ENCODE results near the gene FILIP1L. TPM values are rescaled to one million over a fixed set of nuclear protein-coding genes. Genes with fewer than 3 reads are reported as not detected.

FILIP1L gene
- total RNA-seq, 1 donor from 2014 or later: 19.4 TPM

- no peak overlapping the region for H3K4me3 Mint-ChIP-seq (ENCODE audit: low read depth)
- H3K4me1 Mint-ChIP-seq (ENCODE audit: low read depth): peaks cover 59% of the 10 kb centered on the region
- no peaks in the 10 kb centered on the region for H3K27me3 Mint-ChIP-seq
- no peak for TF ChIP-seq CTCF (IDR thresholded peaks at IDR 0.05; ENCODE audit: unreplicated experiment)
- H3K36me3 Mint-ChIP-seq (ENCODE audit: insufficient read depth): peaks cover 2% of the 10 kb centered on the region
- peaks cover 2% of the 10 kb centered on the region for H3K9me3 Mint-ChIP-seq (ENCODE audit: low read depth)
- no peak for DNase-seq (ENCODE audit: low spot score, unreplicated experiment)
- H3K27ac Mint-ChIP-seq: peak overlapping the region; percentile 94
These were observed 8.2 kb downstream of the FILIP1L start for GRCh38 chr3:100106094-100106493.

GRCh38 chr3:100105501-100105900 lies 8.8 kb downstream of the FILIP1L start:
- no peak overlapping the region for H3K4me3 Mint-ChIP-seq (ENCODE audit: low read depth)
- no peak for TF ChIP-seq CTCF (IDR thresholded peaks at IDR 0.05; ENCODE audit: unreplicated experiment)
- peaks cover 63% of the 10 kb centered on the region for H3K4me1 Mint-ChIP-seq (ENCODE audit: low read depth)
- peaks cover 4% of the 10 kb centered on the region for H3K9me3 Mint-ChIP-seq (ENCODE audit: low read depth)
- H3K36me3 Mint-ChIP-seq (ENCODE audit: insufficient read depth): peaks cover 3% of the 10 kb centered on the region
- peak overlapping the region; percentile 94 for H3K27ac Mint-ChIP-seq
- H3K27me3 Mint-ChIP-seq: no peaks in the 10 kb centered on the region
- DNase-seq (ENCODE audit: low spot score, unreplicated experiment): no peak

- peaks cover 65% of the 10 kb centered on the region for H3K4me1 Mint-ChIP-seq (ENCODE audit: low read depth)
- H3K36me3 Mint-ChIP-seq (ENCODE audit: insufficient read depth): peaks cover 3% of the 10 kb centered on the region
- no peaks in the 10 kb centered on the region for H3K27me3 Mint-ChIP-seq
- H3K4me3 Mint-ChIP-seq (ENCODE audit: low read depth): no peak overlapping the region
- DNase-seq (ENCODE audit: low spot score, unreplicated experiment): no peak
- peak overlapping the region; percentile 94 for H3K27ac Mint-ChIP-seq
- no peak for TF ChIP-seq CTCF (IDR thresholded peaks at IDR 0.05; ENCODE audit: unreplicated experiment)
- H3K9me3 Mint-ChIP-seq (ENCODE audit: low read depth): peaks cover 4% of the 10 kb centered on the region
These were observed 9.4 kb downstream of the FILIP1L start for GRCh38 chr3:100104817-100105413.

GRCh38 chr3:100104442-100104798 lies 9.9 kb downstream of the FILIP1L start:
- Mint-ChIP-seq H3K27ac (peak overlapping the region; percentile 94), H3K4me3 (ENCODE audit: low read depth) (no peak overlapping the region), H3K9me3 (ENCODE audit: low read depth) (peaks cover 4% of the 10 kb centered on the region), H3K27me3 (no peaks in the 10 kb centered on the region), H3K4me1 (ENCODE audit: low read depth) (peaks cover 69% of the 10 kb centered on the region), H3K36me3 (ENCODE audit: insufficient read depth) (peaks cover 3% of the 10 kb centered on the region)
- no peak for DNase-seq (ENCODE audit: low spot score, unreplicated experiment)
- TF ChIP-seq CTCF (IDR thresholded peaks at IDR 0.05; ENCODE audit: unreplicated experiment): no peak

- peak overlapping the region; percentile 94 for H3K27ac Mint-ChIP-seq
- H3K27me3 Mint-ChIP-seq: no peaks in the 10 kb centered on the region
- H3K4me1 Mint-ChIP-seq (ENCODE audit: low read depth): peaks cover 73% of the 10 kb centered on the region
- DNase-seq (ENCODE audit: low spot score, unreplicated experiment): no peak
- H3K4me3 Mint-ChIP-seq (ENCODE audit: low read depth): no peak overlapping the region
- peaks cover 3% of the 10 kb centered on the region for H3K36me3 Mint-ChIP-seq (ENCODE audit: insufficient read depth)
- TF ChIP-seq CTCF (IDR thresholded peaks at IDR 0.05; ENCODE audit: unreplicated experiment): no peak
- H3K9me3 Mint-ChIP-seq (ENCODE audit: low read depth): peaks cover 4% of the 10 kb centered on the region
These were observed 10.5 kb downstream of the FILIP1L start for GRCh38 chr3:100103558-100104441.

Measured in progenitor cell of endocrine pancreas (in vitro differentiated cells).